Skeletal muscle satellite cell (primary cell): ENCODE data around the gene MDC1.

Experiments used
- H3K27me3 ChIP-seq: 2 replicates; pipeline ENCODE4 v1.7.0; 2013; ENCODE audit warnings: low read length; ENCODE audit not compliant: control insufficient read depth, insufficient read depth
- H3K36me3 ChIP-seq: 2 replicates; pipeline ENCODE4 v1.7.0; 2013; ENCODE audit warnings: mild to moderate bottlenecking, control low read depth, low read length; ENCODE audit not compliant: insufficient read depth
- H3K4me1 ChIP-seq: 2 replicates; pipeline ENCODE4 v1.7.0; 2013; ENCODE audit warnings: low read length; ENCODE audit not compliant: control insufficient read depth, insufficient read depth
- H3K4me2 ChIP-seq: 2 replicates; pipeline ENCODE4 v1.7.0; 2013; ENCODE audit warnings: mild to moderate bottlenecking, low read length
- H3K4me3 ChIP-seq: 2 replicates; pipeline ENCODE4 v1.7.0; 2013; ENCODE audit warnings: low read length
- H3K9ac ChIP-seq: 2 replicates; pipeline ENCODE4 v1.7.0; 2013; ENCODE audit warnings: mild to moderate bottlenecking, low read depth, low read length, moderate library complexity
- H3K9me3 ChIP-seq: replicated peaks from 2 replicates; pipeline ENCODE4 v1.7.0; 2013; ENCODE audit warnings: mild to moderate bottlenecking, control low read depth, low read length

Gene MDC1

DNA sequence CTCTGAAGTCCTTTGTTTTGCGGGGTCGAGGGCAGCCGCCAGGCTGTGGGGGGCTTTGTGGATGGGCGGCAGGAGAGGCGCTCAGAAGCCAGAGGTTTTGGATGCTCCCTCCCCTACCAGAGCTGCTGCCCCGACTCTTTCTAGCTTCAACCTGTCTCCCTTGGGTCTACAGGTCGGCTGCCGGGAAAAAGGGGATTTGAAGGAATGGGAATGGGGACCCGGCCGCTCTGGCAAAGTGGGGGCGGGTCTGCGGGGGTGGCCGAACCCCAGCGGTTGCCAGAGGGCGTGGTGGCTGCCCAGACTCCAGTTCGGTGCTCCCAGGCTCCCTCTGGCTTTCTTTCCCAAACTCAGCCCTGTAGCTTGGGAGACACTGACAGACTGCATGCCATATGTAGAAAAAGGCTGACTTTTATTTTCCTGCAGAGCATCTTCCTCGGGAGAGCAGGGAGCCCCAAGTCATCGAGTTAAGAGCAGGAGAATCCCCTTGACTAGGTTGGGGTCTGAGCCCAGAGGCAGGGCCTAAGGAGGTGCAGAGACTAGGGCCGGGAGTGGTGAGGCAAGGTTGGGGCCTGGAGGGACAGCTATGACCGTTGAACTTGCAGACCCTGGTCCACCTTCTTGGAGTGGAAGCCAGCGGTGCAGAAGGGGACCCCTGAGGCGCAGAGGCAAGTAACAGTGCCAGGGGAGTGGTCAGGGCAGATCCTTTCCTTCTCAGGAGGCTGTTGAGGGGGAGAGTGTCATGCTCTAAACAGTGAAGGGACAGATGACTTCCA is 29.2 kb downstream of the MDC1 start:
- peak overlapping the region; percentile 99 for H3K4me2 ChIP-seq
- H3K9ac ChIP-seq: peak overlapping the region; percentile 96
- H3K27me3 ChIP-seq: no peaks in the 10 kb centered on the region
- H3K36me3 ChIP-seq: peaks cover 27% of the 10 kb centered on the region
- H3K4me3 ChIP-seq: peak overlapping the region; percentile 95
- H3K9me3 ChIP-seq: no peaks in the 10 kb centered on the region
- peaks cover 39% of the 10 kb centered on the region for H3K4me1 ChIP-seq

DNA sequence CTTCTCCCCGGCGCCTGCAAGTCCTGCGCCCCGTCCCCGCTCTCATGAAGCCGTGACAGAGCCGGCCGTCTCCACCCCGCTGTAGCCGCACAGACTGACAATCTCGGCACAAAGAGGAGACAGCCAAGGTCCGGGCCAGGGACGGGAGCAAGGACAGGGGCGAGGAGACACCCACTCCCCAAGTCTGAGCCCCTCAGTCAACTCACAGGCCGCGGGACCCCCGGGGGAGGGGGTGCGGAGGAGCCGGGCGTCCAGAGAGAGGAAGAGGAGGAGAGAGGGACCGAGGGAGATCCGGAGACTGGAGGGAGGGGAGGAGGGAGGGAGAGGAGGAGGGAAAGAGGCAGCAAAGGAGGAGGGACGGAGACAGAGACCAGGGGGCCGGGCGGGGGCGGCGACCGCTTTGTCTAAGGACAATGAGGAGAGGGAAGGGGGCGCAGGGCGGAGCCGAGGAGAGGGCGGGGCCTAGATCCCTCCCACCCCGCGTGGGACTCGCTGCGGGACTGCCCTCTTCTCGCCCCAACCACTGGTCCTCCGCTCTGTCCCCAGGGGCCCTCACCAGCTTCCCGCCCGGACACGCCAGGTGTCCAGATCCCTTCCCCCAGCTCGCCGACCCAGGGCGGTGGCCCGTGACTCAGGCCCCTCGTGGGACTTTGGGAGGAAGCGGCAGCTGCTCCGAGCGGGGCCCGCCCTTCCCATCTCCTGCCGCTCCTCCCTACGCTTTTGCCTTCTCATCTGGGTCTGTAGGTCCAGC is 30.0 kb downstream of the MDC1 start:
- H3K9me3 ChIP-seq: no peaks in the 10 kb centered on the region
- peak overlapping the region; percentile 96 for H3K9ac ChIP-seq
- peaks cover 29% of the 10 kb centered on the region for H3K36me3 ChIP-seq
- H3K27me3 ChIP-seq: no peaks in the 10 kb centered on the region
- peak overlapping the region; percentile 99 for H3K4me2 ChIP-seq
- peaks cover 45% of the 10 kb centered on the region for H3K4me1 ChIP-seq
- H3K4me3 ChIP-seq: peak overlapping the region; percentile 95

DNA sequence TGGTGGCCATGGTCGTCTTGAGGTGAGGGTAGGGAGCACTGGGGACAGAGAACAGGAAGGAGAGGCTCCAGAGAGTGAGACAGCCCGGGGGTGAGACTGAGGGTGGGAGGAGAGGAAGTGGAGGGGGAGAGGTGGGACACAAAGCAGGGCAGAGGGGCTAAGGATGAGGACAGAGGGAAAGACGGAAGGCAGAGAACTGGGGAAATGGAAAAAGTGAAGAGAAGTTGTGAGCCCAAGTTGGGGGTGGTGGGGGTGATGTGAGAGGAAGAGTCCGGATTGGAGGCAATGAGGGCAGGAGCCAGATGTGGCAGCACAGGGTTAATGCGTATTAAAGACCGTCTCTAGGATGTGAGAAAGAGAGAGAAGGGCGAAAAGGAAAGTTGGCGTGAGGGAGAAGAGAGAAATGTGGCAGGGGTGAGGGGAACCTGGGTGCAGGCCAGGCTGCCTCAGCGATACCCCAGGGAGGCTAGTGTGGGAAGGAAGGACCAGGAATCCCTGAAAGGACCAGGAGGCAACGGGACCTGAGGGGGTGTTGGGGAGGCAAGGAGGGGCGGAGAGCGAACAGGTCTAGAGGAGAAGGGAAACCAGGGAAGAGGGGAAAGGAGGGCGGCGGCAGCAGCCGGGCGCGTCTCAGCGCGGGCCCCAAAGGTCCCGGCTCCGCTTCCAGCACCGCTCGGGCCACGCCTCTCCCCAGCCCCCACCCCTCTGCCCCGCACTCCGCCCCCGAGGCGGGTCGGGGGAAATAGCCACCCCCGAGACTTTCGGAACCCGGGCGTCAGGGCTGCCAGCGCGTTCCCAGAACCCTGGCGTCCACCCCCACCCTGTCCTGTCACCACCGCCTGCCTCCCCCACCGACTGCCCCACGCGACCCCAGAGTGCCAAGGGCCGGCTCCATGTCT is 30.8 kb downstream of the MDC1 start, which contains the start of gene PPP1R18:
TSS of gene PPP1R18 (minus strand) at position 637 of the 899 bp plus-strand sequence. CDS start at position 10, 627 bp downstream.
- peak within 1 kb of the TSS; percentile 95 for H3K4me3 ChIP-seq
- peak within 1 kb of the TSS; percentile 96 for H3K9ac ChIP-seq
- no peaks in the 10 kb centered on the region for H3K9me3 ChIP-seq
- peaks cover 33% of the 10 kb centered on the region for H3K36me3 ChIP-seq
- peak within 1 kb of the TSS; percentile 99 for H3K4me2 ChIP-seq
- H3K27me3 ChIP-seq: no peaks in the 10 kb centered on the region
- peaks cover 47% of the 10 kb centered on the region for H3K4me1 ChIP-seq

DNA sequence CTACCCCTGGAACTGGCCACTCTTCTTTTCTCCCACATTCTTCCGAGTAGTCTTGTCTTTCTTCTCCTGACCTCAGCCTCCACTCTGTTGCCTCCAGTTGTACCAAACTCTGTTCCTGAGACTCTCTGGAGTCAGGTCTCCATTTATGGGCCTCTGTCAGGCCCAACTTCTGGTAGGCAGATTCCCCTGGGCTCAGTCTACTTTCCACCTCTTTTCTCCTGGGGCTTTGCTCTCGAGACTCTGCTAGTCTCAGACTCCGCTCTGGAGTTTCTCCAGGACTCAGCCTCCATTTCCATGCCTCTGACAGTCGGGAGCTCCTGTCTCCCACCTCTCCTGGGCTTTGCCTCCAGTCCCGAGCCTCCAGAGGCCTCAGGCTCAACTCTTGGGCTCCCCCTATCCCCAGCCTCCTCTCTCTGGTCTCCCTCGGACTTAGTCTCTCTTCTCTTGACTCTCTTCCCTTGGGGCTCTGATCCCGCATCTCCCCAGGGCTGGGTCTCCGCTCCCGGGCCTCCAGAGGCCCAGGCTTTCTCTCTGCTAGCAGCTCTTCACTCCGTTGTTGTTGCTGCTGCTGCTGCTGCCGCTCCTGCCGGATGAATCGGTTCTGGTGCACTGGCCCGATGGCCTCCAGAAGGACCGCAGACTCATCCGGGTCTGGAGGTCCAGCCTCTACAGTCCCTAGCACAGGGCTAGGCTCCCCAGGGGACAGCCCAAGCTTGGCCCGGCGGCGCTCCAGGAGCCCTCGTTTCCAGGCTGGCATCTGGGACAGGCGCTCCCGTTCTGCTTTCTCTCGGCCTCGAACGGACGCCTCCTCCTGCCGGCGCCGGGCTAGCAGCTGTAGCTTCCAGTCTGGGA is 31.7 kb downstream of the MDC1 start:
- Histone ChIP-seq H3K4me2 (peak overlapping the region; percentile 99), H3K36me3 (peaks cover 39% of the 10 kb centered on the region), H3K9me3 (no peaks in the 10 kb centered on the region), H3K4me3 (peak overlapping the region; percentile 95), H3K27me3 (no peaks in the 10 kb centered on the region), H3K9ac (peak overlapping the region; percentile 96), H3K4me1 (peaks cover 48% of the 10 kb centered on the region)

DNA sequence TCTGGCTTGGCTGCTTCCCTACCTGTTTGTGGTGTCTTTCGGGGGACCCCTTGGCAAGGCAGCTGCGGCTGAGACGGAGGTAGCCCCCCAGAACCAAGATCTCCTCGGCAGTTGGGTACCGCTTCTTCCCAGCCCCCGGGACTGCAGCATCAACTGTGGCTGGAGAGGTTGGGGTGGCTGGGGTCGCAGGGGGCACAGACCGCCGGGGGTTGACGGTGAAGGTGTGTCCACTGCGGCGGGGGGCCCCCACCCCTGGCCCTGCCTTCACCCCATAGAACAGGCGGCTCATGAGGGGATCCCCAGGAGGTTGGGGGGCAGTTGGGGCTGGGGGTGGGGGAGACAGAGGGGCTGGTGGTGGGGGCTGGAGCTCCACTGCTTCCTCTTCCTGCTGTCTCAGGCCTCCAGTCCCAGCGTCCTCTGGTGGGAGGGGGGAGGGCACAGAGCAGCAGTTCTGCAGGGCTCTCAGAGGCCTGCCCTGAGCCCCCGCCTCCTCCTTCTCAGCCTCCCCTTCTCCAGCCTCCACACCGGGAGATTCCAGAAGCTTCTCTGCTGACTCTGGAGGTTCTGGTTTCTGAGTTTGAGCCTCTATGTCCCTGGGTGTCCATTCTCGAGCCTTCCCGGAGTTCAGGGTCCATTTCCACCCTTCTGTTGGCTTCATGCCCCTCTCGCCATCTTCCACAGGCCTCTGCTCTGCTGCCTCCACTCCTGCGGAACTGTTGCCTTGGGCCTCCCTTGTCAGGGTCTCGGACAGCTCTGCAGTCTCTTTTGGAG is 32.5 kb downstream of the MDC1 start:
- Histone ChIP-seq H3K27me3 (no peaks in the 10 kb centered on the region), H3K4me2 (peak overlapping the region; percentile 99), H3K9me3 (no peaks in the 10 kb centered on the region), H3K4me1 (peaks cover 48% of the 10 kb centered on the region), H3K9ac (peak overlapping the region; percentile 96), H3K36me3 (peaks cover 47% of the 10 kb centered on the region), H3K4me3 (peak overlapping the region; percentile 95)

DNA sequence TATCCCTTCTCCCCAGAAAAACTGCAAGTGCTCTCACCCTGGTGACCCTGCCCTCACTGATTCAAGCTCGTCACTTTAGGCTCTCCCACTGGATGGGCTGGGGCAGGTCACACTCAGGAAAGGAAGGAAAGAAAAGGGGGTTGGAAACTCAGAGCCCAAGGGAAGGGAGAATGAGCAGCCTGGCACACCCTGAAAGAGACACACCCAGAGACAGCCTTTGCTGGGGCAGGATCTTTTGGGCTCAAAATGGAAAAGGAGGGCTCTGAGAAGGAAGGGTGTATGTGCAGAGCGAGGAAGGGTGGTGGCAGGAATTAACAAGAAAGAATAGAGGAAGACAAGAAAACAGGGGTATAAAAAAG is 33.1 kb downstream of the MDC1 start:
- Histone ChIP-seq H3K4me1 (peaks cover 46% of the 10 kb centered on the region), H3K9me3 (no peaks in the 10 kb centered on the region), H3K9ac (peak overlapping the region; percentile 96), H3K4me3 (peak overlapping the region; percentile 95), H3K4me2 (peak overlapping the region; percentile 99), H3K27me3 (no peaks in the 10 kb centered on the region), H3K36me3 (peaks cover 49% of the 10 kb centered on the region)

DNA sequence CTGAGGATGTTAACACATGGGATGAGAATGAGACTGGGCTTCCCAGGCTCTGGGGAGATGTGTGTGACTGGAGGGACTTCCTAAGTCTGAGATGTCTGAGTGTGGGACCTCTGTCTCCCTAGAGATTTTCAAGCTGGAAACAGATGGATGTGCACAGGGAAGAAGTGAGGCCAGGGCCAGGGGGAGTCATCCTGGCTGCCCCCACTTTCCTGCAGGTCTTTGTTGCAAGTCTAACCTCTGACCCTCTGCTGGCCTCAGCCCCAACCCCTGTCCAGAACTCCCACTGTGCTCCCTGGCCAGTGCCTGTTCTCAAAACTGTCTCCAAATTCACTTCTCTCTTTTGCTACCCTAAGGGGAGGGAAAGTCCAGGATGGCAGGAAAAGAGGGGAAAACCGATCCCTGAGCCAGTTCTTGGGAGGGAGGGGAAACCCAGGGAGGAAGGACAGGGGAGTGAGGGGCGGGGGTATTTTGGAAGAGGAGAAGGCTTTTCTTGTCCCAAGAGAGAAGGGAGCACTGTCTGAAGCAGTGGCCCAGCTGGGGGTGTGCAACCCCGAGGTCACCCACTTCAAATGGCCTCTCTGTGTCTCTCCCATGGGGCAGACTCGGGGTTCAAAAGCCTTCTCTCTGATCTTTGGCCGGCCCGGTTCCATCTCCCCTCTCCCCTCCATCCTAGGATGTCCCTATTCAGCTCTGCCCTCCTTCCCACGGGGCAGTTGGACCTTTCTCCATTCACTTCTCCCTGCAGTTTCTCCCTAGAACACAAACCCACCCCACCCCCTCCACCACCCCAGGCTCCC is 33.7 kb downstream of the MDC1 start:
- Histone ChIP-seq H3K9ac (peak overlapping the region; percentile 96), H3K4me1 (peaks cover 41% of the 10 kb centered on the region), H3K4me3 (peak overlapping the region; percentile 95)

DNA sequence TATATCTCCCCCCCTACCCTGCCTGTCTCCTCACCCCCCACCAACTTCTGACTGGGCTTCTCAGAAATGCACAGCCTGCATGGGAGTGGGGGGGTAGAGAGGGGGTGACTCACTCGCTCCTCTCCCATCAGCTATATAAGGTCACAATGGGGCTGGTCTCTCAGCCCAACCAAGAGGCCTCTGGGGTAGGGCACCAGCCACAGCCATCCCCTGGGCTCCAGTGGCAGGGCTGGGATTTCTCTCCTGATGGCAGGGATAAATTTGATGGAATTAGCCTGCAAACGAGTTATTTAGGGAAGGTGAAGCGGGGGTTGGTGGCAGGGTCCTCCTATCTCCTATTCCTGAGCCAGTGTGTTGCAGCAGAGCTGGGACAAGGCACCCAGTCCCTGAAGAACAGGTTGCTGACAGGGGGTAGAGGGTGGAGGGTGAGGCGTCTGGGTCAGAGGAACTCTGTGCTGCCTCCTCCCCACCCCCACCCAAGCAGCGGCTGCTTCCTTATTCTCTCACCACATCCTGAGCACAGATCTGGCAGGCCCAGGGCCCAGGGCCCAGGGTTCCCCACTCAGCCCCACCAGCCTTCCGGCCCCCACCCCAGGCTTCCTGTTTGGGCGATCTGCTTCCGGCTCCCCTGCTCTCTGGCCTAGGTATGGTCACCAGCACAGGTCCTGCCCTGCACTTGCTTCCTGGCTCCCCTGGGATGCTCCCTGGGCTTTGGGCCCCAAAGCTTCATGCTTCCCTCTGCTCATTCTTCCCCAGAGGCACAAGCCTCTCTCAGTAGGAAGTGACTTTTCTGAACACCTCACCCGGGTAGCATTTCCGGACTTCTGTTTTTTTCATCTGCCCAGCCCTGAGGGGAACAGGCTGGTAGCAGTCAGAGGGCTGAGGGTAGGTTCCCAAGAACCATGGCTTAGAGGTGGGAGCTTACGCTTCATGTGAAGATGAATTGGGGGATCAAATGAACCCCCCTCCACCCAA is 34.7 kb downstream of the MDC1 start:
- peaks cover 61% of the 10 kb centered on the region for H3K36me3 ChIP-seq
- H3K27me3 ChIP-seq: no peaks in the 10 kb centered on the region
- peak overlapping the region; percentile 96 for H3K9ac ChIP-seq
- peak overlapping the region; percentile 95 for H3K4me3 ChIP-seq
- peak overlapping the region; percentile 99 for H3K4me2 ChIP-seq
- H3K4me1 ChIP-seq: peaks cover 35% of the 10 kb centered on the region
- no peaks in the 10 kb centered on the region for H3K9me3 ChIP-seq

More for the DNA sequence above, 33.7 kb downstream of the MDC1 start:
- Histone ChIP-seq H3K4me2 (peak overlapping the region; percentile 99), H3K9me3 (no peaks in the 10 kb centered on the region), H3K27me3 (no peaks in the 10 kb centered on the region), H3K36me3 (peaks cover 54% of the 10 kb centered on the region)

DNA sequence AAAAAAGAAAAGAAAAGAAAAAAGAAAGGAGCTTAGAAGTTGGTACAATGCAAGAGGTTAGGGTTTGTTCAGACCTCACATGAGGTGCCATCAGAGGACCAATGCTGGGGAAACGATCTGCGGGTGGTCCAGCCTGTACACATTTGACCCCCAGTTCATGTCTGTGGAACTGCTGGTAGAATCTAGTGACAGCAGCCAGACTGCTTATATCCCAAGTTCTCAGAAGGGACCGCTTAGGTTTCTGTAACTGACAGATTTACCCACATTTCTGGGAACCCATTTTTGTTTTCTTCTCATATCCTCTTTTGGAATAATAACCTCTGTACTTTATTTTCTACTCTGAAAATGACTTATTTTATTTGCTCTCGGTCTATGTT is 35.3 kb downstream of the MDC1 start:
- Histone ChIP-seq H3K9me3 (no peaks in the 10 kb centered on the region), H3K27me3 (no peaks in the 10 kb centered on the region), H3K36me3 (peaks cover 67% of the 10 kb centered on the region), H3K9ac (peak overlapping the region; percentile 96), H3K4me1 (peaks cover 35% of the 10 kb centered on the region), H3K4me3 (peak overlapping the region; percentile 95), H3K4me2 (peak overlapping the region; percentile 99)
